HG02840 (cell line): Measurements from ENCODE around the gene VIL1.

ENCODE experiments used
- ATAC-seq: cut with Tn5 transposase; IDR thresholded peaks from one replicate; pipeline ENCODE4 v1.9.1; 2021; ENCODE audit warnings: mild to moderate bottlenecking, moderate library complexity, moderate number of reproducible peaks; ENCODE audit not compliant: unreplicated experiment, low FRiP score

Gene VIL1

DNA sequence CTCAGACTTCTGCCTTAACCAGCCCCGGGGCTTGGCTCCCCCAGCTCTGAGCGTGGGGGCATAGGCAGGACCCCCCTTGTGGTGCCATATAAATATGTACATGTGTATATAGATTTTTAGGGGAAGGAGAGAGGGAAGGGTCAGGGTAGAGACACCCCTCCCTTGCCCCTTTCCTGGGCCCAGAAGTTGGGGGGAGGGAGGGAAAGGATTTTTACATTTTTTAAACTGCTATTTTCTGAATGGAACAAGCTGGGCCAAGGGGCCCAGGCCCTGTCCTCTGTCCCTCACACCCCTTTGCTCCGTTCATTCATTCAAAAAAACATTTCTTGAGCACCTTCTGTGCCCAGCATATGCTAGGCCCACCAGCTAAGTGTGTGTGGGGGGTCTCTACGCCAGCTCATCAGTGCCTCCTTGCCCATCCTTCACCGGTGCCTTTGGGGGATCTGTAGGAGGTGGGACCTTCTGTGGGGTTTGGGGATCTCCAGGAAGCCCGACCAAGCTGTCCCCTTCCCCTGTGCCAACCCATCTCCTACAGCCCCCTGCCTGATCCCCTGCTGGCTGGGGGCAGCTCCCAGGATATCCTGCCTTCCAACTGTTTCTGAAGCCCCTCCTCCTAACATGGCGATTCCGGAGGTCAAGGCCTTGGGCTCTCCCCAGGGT, 13.7 kb upstream of the VIL1 start:
- ATAC-seq: no peak

DNA sequence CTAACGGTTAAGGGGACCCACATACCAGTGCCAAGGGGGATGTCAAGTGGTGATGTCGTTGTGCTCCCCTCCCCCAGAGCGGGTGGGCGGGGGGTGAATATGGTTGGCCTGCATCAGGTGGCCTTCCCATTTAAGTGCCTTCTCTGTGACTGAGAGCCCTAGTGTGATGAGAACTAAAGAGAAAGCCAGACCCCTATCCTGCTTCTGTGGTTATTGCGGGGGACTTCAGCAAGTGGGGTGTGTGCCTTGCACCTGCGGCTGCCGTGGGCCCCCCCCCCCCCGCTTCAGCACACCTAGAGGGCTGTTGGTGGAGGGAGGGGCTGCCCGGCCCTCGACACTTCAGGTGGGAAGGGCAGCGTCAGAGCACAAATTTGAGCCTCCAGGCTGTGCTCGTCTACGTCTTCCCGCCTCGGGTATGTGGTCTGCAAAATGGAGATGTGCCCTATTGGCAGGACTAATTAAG, 13.1 kb upstream of the VIL1 start:
- ATAC-seq: no peak

DNA sequence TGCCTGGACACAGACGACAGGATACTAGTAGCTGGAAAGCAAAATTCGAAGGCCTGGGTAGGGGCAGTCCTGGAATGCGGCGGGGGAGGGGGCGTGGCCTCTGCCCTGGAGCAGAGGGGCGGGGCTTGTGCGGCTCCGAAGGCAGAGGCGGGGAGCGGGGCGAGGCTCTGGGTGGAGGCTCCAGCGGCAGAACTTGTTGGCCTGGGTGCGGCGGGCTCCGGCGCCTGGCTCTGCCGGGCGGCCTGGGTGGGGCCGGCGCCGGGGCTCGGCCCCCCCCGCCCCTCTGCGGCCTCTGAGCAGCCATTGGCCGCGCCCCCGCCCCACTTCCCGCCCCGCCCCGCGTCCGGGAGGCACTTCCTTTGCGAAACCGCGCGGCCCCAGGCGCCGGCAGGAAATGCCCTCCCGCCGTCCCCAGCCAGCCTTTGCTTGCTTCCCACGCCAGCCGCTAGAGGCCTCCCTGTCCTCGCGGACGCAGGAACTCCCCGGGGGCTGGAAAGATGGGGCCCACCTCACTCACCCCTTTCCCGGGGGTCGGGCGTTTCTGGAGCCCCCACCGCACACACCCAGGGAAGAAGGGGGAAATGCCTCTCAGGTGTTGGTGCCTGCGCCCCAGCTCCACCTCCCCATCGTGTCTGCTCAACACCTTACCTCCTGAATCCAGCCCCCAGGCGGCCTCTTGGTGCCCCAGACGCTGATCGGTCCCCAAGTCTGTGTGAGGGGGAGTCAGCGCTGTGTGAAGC, 12.5 kb upstream of the VIL1 start:
- peak; percentile 74 for ATAC-seq

DNA sequence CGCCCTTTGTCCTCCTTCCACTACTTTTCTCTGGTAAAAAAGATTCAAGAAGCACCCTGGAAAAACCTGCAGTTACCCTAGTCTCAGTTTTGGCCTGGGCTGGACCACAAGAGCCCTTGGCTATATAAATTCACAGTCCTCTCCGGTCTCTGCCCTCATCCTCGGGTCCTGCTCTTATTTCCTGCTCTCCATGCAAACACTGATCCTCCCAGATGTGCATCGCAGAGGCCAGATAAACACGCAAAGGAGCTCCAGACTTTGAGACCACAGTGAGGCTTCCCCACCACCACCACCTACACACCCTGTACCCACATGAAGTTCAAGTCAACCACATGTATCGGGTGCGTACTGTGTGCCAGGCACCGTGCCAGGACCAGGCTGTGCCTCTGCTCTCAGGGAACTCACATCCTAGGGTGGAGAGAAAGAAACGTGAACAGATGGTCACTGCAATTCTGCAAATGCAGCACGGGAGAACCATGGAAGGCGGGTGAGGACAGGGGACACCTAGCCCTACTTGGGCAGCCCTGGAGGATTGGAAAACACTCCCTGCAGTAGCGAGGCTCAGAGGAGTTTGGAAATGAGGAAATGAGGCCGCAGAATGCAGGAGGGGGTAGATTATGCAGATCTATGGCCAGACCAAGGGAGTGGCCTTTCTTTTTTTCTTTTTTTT, 11.8 kb upstream of the VIL1 start:
- ATAC-seq: peak; percentile 3

DNA sequence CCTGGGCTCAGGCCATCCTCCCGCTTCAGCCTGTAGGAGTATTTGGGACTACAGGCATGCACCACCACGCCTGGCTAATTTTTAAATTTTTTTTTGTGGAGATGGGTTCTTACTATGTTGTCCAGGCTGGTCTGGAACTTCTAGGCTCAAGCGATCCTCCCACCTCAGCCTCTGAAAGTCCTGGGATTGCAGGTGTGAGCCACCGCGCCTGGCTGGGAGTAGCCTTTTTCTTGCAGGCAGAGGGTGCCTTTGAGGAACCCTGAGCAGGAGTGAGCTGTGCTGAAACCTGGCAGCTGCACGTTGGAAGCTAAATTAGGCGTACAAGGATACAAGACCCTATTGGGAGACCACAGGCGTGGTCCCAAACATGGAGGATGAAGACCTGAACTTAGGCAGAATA, 11.2 kb upstream of the VIL1 start:
- no peak for ATAC-seq

DNA sequence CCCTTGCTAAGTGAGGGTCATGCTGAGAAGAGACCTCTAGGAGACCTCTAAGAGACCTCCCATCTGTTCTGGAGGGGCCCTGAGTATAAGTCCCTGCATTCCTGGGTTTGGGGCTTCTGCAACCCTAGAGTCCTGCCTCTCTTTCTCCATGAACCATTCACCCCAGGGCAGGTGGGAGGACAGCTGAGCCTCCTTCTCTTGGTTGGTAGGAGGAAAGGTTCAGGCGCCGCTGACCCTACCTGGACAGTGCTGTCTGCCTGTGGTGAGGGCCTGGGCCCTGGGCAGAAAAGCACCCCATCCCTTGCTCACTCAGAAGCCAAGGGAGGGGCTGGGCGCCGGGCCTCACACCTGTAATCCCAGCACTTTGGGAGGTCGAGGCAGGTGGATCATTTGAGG, 604 bp upstream of the VIL1 start:
- no peak for ATAC-seq

DNA sequence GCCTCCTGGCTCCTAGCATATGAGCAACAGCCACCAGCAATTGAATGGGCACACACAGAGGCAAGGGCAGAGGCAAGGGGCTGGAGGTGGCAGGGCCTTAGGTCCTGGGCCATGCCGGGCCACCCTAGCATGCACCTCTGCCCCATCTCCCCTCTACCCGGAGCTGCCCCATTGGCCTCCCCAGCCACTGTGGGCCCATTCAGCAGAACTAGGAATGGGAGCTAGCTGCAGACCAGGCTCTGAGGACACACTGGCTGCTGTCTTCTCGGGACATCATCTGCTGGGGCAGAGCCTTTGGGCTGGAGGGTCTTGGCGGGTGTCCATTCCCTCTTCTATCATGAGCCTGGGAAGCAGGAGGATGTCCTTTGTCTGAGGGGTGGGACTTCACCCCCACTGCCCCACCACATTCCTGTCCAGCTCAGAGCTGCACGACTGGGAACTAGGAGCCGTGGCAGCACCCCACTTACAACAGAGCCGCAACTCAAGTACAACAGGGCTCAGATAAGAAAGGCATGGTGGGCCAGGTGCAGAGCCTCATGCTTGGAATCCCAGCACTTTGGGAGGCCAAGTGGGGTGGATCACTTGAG, 800 bp downstream of the VIL1 start:
- no peak for ATAC-seq

DNA sequence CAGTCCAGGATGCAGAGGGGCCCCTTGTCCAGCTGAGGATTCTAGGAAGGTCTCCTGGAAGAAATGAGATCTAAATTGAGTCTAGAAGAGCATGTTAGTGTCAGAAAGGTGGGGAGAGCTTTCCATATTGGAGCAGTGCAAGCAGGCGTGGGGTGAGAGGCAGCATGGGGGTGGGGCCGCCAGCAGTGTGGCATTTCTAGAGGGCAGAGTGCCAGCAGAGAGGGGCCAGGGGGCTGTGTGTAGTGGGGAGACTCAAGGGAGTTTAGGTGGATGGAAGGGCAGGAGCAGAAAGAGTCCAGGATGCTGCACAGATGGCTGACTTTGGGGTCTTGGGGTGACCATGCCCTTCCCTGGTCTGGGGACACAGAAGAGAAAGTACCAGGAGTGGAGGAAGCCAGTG, 2.1 kb downstream of the VIL1 start:
- no peak for ATAC-seq

DNA sequence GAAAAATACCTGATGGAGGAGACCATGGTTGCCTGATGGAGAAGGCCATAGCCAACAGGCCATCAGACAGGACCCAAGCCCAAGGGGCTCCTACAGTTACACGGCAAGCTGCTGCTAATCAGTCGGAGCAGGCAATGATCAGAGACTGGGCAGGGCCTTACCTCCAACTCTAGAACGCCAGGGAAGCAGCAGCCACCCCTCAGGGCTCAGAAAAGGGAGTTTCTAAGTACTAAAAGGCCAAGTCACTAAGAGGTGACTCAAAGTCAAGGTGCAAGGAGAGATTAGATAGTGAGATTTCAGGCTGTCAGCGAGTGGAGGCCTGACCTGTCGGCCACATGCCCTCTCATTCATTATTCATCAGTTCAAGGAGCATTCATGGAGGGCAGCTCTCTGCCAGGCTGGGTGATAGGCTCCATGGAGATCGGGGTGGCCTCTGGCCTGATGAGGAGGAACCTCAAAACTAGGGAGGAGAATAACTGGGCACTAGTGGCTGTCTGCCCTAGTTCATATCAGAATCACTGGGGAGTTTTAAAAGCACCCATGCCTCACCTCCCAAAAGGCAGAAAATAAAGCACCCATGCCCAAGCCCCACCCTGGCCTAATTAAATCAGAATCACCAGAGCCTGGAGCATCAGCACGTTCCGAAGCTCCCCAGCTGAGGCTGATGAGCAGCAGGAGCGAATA, 3.6 kb downstream of the VIL1 start:
- no peak for ATAC-seq

DNA sequence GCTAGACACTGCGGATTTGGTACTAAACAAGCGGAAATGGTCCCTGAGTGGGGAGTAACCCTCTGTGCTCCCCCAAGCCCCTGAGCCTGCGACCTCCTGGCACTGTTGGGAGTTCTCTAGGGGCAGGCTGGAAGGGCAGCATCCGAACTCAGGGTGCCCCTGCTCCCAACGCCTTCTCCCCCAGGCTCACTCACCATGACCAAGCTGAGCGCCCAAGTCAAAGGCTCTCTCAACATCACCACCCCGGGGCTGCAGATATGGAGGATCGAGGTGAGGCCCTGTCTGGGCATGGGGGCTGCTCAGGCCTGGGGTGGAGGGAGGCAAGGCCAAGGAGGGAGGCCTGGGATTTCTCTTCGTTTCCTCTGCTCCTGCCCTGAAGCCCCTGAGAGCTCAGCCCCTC, 4.7 kb downstream of the VIL1 start:
- ATAC-seq: no peak

DNA sequence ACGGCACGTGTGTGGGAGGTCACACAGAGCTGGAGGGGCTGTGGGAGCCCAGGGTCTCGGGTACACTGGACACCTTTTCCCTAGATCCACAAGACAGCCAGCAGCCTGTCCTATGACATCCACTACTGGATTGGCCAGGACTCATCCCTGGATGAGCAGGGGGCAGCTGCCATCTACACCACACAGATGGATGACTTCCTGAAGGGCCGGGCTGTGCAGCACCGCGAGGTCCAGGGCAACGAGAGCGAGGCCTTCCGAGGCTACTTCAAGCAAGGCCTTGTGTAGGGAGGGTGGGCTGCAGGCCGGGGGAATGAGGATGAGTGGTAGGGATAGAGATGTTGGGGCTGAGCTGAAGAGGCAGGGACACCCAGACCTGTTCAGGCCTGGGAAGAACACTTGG, 6.6 kb downstream of the VIL1 start:
- ATAC-seq: no peak

DNA sequence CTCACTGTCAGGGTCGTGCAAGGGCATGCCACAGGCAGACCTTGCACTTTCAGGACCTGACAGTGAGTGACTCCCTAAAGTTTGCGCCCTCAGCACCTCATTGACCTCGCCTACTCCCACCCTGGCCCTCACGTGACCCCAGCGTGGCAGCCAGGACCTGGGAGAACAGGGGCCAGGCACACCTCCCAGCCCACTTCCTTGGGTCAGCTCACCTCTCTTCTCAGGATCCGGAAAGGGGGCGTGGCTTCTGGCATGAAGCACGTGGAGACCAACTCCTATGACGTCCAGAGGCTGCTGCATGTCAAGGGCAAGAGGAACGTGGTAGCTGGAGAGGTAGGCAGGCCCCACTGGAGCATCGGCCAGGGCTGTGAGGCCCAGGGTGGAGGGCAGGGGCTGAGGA, 8.8 kb downstream of the VIL1 start:
- ATAC-seq: no peak

DNA sequence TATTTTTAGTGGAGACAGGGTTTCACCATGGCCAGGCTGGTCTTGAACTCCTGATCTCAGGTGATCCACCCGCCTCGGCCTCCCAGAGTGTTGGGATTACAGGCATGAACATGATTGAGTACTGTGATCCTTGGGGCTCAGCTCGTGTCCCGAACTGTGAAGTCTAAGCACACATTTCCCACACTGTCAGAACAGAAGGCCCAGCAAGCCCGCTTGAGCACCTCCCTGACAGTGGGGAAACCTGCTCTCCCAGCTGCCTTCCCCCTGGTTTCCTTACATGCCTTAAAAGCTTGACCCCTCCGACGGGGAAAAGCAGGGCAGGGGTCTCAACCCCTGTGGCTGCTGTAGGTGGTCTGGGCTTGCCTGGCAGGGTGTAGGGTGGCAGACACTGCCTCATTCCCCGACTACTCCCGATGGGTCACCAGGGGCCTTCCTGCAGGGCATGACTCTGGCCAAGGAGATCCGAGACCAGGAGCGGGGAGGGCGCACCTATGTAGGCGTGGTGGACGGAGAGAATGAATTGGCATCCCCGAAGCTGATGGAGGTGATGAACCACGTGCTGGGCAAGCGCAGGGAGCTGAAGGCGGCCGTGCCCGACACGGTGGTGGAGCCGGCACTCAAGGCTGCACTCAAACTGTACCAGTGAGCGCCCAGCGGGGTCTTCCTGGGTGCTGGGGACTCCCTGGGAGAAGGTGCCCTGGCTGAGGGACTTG, 10.1 kb downstream of the VIL1 start:
- ATAC-seq: no peak

DNA sequence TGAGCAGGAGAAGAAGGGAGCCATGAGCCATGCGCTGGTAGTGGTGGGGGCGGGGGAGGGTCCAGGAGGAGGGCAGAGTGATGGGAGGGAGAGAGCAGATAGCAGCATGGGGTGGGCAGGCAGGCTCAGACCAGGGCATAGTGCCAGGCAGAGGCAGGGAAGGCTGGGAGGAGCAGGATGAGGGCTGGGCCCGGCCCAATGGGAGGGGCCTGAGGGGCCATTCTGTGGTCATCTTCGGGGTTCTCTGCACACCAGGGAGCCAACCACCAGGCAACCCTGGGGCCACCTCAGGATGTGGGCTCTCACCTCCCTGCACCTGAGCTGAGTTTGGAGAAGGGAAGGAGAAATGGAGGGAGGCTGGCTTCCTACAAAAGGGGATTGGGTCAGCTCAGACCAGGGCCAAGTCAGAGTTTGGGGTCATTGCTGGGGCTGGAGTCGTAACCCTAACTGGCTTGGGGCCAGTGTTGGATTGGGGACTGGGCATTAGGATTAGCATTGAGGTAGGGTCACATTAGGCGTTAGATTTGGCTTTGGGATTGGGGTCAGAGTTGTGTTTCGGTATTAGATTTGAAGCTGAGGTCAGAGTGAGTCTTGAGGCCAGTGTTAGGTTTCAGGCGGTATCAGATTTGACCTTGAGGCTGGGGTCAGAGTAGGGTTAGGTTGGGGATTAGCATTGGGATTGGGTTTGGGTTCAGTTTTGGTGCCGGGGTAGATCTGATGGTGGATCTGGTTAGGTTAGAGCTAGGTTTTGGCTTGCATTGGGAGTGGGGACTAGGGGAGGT, 11.2 kb downstream of the VIL1 start:
- ATAC-seq: no peak

DNA sequence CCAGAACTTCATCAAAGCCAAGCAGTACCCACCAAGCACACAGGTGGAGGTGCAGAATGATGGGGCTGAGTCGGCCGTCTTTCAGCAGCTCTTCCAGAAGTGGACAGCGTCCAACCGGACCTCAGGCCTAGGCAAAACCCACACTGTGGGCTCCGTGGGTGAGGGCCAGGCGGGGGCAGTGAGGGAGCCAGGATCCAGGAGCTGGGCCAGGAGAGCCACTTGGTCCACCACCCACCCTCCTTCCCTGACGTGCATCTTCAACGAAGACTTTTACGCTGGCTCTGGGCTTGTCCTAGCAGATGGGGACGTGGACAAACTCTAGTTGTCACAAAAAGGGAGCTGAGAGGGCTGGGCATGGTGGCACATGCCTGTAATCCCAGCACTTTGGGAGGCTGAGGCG, 11.8 kb downstream of the VIL1 start:
- no peak for ATAC-seq

DNA sequence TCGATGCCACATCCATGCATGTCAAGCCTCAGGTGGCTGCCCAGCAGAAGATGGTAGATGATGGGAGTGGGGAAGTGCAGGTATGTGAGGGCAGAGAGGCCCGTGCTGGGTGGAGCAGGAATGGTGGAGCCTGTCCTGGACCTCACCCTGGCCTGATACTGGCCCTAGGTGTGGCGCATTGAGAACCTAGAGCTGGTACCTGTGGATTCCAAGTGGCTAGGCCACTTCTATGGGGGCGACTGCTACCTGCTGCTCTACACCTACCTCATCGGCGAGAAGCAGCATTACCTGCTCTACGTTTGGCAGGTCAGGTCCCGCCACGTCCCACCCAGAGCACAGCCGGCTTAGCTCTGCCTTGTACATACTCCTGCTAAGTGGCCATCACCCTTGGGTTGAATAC, 13.0 kb downstream of the VIL1 start:
- no peak for ATAC-seq

DNA sequence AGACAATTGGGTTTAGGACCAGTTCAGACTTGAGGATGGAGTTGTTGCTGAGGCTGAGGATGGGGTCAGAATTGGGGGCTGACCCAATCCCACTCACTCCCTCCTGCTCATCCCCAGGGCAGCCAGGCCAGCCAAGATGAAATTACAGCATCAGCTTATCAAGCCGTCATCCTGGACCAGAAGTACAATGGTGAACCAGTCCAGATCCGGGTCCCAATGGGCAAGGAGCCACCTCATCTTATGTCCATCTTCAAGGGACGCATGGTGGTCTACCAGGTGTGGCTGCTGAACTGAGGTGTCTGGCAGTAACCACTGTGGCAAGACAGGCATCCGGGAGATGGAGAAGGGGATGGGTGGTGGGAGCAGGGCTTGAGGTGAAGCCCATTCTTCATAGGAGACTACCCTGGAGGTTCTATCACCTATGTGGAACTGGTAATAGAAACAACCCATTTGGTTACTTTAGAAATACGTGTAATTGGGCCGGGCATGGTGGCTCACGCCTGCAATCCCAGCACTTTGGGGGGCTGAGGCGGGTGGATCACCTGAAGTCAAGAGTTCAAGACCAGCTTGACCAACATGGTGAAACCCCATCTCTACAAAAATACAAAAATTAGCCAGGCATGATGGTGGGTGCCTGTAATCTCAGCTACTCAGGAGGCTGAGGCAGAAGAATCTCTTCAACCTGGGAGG, 13.9 kb downstream of the VIL1 start:
- no peak for ATAC-seq

DNA sequence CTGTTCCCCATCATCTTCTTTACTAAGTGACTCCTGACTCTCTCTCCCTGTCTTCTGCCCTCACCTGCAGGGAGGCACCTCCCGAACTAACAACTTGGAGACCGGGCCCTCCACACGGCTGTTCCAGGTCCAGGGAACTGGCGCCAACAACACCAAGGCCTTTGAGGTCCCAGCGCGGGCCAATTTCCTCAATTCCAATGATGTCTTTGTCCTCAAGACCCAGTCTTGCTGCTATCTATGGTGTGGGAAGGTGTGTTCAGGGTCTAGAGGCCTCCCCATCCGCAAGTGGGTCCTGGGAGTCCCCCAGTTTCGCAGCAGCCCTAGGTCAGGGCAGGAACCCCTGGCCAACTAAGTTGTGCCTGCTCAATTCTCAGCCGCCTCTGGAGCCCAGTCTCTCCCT, 15.5 kb downstream of the VIL1 start:
- ATAC-seq: no peak
